GM06990 (cell line): ENCODE data around the gene C22orf15.

Experiments used
- DNase-seq: peaks from one replicate; pipeline ENCODE4 v3.0.0-alpha.2; 2011; ENCODE audit not compliant: insufficient read length; ENCODE audit errors: extremely low read depth
- H3K27me3 ChIP-seq: replicated peaks from 2 replicates; pipeline ENCODE4 v1.6.0; 2011; ENCODE audit warnings: low read length; ENCODE audit not compliant: control insufficient read depth, insufficient read depth
- H3K36me3 ChIP-seq: 2 replicates; pipeline ENCODE4 v1.5.1; 2011; ENCODE audit warnings: low read length; ENCODE audit not compliant: control insufficient read depth, insufficient read depth
- H3K4me3 ChIP-seq: replicated peaks from 2 replicates; pipeline ENCODE4 v1.5.1; 2011; ENCODE audit warnings: low read depth, mild to moderate bottlenecking, control low read depth, low read length
- CTCF ChIP-seq: IDR thresholded peaks from 2 replicates; pipeline ENCODE4 v1.5.1; 2011; ENCODE audit warnings: low read length, control low read depth, mild to moderate bottlenecking, inconsistent platforms; ENCODE audit not compliant: insufficient read depth, poor library complexity, severe bottlenecking

The C22orf15 gene

GRCh38 chr22:23781065-23781464 lies 18.3 kb downstream of the C22orf15 start:
- no peaks in the 10 kb centered on the region for H3K36me3 ChIP-seq
- no peak for TF ChIP-seq CTCF
- no peaks in the 10 kb centered on the region for H3K27me3 ChIP-seq
- no peak overlapping the region for H3K4me3 ChIP-seq
- DNase-seq = no peak

- Histone ChIP-seq H3K27me3 (no peaks in the 10 kb centered on the region), H3K36me3 (no peaks in the 10 kb centered on the region), H3K4me3 (no peak overlapping the region)
- no peak for TF ChIP-seq CTCF
- no peak for DNase-seq
Measured at GRCh38 chr22:23781511-23782183, 18.9 kb downstream of the C22orf15 start.

- no peaks in the 10 kb centered on the region for H3K27me3 ChIP-seq
- H3K4me3 ChIP-seq = no peak overlapping the region
- no peaks in the 10 kb centered on the region for H3K36me3 ChIP-seq
- no peak for DNase-seq
- no peak for TF ChIP-seq CTCF
Measured at GRCh38 chr22:23782252-23782651, 19.5 kb downstream of the C22orf15 start.

- H3K4me3 ChIP-seq = no peak overlapping the region
- no peaks in the 10 kb centered on the region for H3K27me3 ChIP-seq
- no peaks in the 10 kb centered on the region for H3K36me3 ChIP-seq
- TF ChIP-seq CTCF = no peak
- DNase-seq = no peak
Measured at GRCh38 chr22:23782703-23783102, 19.9 kb downstream of the C22orf15 start.

- no peak for TF ChIP-seq CTCF
- Histone ChIP-seq H3K4me3 (no peak overlapping the region), H3K36me3 (no peaks in the 10 kb centered on the region), H3K27me3 (no peaks in the 10 kb centered on the region)
- DNase-seq = no peak
Measured at GRCh38 chr22:23783265-23784150, 20.7 kb downstream of the C22orf15 start.
